Subcutaneous adipose tissue (tissue), 4 donors: ENCODE results near the gene LLCFC1. TPM values are rescaled to one million over a fixed set of nuclear protein-coding genes. Genes with fewer than 3 reads are reported as not detected.

Source experiments
- total RNA-seq, 4 donors: library from RNA; depleted of rRNA; stranded (reverse); fragments of >200 nt; gene quantifications; one replicate each; pipeline ENCODE4 v1.1.0, GENCODE V29; 2016
- TF ChIP-seq, protein P1 (sequence below): fragments of 450-650 bp; IDR thresholded peaks from one replicate; pipeline ENCODE4 v1.5.1; 2016; ENCODE audit warnings: low read depth, mild to moderate bottlenecking, control low read depth, antibody characterized with exemption, moderate library complexity

The LLCFC1 gene
- total RNA-seq, 4 donors from 2014 or later, result not detected

DNA sequence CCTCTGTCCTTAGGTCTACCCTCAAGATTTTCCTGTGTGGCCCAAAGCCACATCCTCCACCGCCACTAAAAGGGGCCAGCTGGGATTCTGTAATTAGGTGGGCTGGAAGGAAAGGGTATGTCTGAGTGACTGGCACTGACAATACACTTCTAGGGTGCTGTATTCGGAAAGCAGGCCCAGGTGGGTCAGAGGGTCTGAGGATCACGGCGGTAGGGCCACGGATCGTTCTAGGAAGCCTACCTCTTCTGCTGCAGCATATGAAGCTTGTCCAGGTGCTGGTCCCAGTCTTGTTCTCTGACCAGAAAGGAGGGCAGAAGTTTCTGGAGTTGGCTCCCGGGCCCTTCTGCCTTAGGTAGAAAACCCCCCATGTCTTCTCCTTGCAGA lies 6.2 kb upstream of the LLCFC1 start:
- TF ChIP-seq, protein P1, sequence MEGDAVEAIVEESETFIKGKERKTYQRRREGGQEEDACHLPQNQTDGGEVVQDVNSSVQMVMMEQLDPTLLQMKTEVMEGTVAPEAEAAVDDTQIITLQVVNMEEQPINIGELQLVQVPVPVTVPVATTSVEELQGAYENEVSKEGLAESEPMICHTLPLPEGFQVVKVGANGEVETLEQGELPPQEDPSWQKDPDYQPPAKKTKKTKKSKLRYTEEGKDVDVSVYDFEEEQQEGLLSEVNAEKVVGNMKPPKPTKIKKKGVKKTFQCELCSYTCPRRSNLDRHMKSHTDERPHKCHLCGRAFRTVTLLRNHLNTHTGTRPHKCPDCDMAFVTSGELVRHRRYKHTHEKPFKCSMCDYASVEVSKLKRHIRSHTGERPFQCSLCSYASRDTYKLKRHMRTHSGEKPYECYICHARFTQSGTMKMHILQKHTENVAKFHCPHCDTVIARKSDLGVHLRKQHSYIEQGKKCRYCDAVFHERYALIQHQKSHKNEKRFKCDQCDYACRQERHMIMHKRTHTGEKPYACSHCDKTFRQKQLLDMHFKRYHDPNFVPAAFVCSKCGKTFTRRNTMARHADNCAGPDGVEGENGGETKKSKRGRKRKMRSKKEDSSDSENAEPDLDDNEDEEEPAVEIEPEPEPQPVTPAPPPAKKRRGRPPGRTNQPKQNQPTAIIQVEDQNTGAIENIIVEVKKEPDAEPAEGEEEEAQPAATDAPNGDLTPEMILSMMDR, result no peak

DNA sequence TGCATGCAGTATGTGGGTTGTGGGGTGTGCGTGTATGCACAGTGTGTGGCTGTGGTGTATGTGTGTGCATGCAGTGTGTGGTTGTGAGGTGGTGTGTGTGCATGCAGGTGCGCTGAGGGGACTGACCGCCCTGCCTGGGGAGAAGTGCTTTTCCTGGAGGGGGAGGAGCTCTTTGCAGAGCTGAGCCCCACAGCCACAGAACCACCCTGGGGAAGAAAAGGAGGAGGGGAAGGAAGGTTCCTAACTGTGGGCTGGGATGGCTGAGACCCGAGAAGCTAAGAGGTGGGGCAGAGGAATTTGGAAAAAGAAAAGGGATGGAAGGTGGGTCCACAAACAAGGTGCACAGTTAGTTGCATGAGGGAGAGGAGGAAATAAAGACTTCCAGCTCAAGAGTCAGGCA lies 5.7 kb upstream of the LLCFC1 start, which contains the start of gene TRPV5:
TRPV5 (minus strand) TSS at position 123 of the 400 bp plus-strand sequence. CDS start 287 bp downstream, outside the sequence.
- TF ChIP-seq, protein P1, result no peak

DNA sequence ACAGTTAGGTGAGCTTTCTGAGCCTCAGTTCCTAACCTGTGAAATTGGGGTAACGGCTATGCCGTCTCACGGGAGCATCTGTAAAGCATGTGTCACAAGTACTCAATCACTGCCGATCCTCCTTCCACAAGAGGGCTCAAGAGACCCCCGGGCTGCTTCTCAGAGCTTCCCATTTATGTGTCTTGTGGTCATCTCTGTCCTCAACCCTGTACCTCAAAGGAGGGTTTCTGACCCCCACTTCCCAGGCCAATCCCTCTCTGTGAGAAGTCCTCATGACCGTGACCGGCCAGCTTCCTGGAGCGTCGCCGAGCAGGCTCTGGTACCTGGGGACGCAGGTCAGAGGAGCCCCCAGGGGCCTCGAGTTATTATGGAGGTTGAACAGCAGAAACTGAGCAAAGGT lies 5.2 kb upstream of the LLCFC1 start:
- TF ChIP-seq, protein P1, result no peak

DNA sequence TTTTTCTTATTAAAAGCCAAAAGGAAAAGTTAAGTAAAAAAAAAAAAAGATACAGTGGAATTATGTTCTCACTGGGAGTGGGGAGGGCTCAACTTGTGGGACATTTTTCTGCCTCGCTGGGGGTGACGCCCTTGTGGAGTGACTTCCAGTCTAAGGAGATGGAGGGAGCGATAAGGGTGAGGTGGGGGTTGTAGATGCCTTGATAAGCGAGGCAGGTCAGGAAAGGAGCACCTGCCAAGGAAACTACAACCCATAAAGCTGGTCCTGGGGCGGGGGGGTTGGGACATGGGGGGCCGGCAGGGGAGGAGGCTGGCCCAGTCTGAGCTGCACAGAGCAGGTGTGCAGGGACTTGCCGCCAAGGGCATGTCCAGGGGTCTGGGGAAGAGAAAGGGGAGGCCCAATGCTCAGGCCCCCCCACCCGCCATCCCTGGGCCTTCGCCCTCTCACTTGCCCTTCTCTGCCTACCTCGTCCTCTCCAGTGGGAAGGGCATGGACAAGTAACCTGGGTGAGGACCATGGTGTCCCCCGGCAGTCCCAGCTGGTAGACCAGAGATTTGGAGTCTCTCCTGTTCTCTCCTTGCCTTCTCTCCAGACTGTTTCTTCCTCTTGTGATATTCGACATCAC lies 3.2 kb upstream of the LLCFC1 start:
- TF ChIP-seq, protein P1, result no peak

DNA sequence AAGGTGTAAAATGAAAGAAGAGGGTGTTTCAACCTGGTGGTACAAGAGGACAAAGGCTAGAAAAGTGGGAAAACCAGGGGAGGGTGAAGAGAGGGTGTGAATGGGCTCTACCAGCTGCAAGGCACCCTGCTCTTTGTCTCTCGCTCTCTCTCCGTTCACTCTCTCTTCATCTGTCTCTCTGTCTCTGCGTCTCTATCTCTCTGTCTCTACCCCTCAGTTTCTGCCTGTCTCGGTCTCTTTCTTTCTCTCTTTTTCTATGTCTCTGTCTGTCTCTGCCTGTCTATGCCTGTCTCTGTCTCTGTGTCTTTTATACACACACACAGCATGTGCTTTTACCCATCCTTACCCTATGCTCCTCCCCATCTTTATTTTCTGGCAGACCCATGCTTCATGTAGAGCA lies 673 bp upstream of the LLCFC1 start:
- TF ChIP-seq, protein P1, result no peak

DNA sequence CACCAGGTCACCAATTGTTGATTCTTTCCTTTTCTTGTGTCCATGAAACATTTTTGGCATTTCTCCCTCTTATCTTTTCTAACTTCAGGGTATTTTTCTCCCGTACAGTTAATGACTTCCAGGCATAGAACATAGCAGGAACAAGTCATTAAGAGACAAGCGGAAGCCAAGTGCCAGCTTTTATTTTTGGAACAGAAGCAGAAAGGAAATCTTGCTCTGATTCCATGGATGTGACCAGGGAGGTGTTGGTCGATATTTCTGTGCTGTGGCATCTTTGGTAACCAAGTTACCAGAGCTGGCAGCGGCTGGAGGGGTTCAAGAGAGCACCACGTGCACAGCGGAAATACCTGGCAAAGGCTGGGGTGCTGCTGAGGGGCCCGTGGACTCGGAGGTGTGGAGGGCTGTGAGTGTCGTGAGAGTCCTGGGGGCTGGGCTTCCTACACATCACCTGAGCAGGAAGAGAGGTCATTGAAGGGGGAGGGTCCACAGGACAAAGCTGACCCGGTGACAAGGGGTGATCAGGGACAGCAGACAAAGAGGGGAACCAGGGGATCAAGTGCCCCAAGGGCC lies 1.8 kb downstream of the LLCFC1 start:
- TF ChIP-seq, protein P1, result no peak

DNA sequence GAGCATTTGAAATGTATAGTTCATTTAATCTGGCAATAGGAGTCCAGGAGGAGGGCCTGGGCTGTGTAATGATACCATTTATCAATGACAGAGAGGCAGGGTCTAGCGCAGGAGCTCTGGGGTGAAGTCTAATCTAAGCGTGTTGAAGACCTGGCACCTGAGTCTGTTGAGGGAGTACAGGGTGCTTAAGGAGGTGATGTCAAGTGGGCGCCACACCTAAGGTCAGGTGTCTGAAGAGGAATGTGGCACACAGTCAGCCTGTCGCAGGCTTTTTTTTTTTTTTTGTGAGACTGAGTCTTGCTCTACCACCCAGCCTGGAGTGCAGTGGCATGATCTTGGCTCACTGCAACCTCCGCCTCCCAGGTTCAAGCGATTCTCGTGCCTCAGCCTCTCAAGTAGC lies 2.3 kb downstream of the LLCFC1 start:
- TF ChIP-seq, protein P1, result no peak
